GM23248 (cell line): ENCODE data around the gene SCAI. TPM values are rescaled to one million over a fixed set of nuclear protein-coding genes. Genes with fewer than 3 reads are reported as not detected.
"Not testable (repeated sequence)": the region's sequence is repeated elsewhere in the genome, so short reads cannot be mapped to it uniquely, and the experiment has no call there.

ENCODE experiments used
- DNase-seq: peaks from one replicate; pipeline ENCODE4 v3.0.0-alpha.2; 2015
- H2AFZ ChIP-seq: fragments of 200-600 bp; sonication (generic); 2 replicates; pipeline ENCODE4 v1.6.1; 2016; ENCODE audit warnings: antibody characterized with exemption
- H3F3A ChIP-seq: fragments of 200-600 bp; sonication (generic); 2 replicates; pipeline ENCODE4 v1.6.1; 2016; ENCODE audit warnings: mild to moderate bottlenecking, antibody characterized with exemption, mixed run types; ENCODE audit not compliant: insufficient read depth
- H3K27ac ChIP-seq: fragments of 200-600 bp; sonication (generic); 2 replicates; pipeline ENCODE4 v1.5.1; 2016; ENCODE audit warnings: mild to moderate bottlenecking
- H3K27me3 ChIP-seq: fragments of 200-600 bp; sonication (generic); replicated peaks from 2 replicates; pipeline ENCODE4 v1.6.1; 2016; ENCODE audit warnings: mild to moderate bottlenecking; ENCODE audit not compliant: insufficient read depth
- H3K36me3 ChIP-seq: fragments of 200-600 bp; sonication (generic); 2 replicates; pipeline ENCODE4 v1.6.1; 2016; ENCODE audit warnings: low read depth, mild to moderate bottlenecking
- H3K4me1 ChIP-seq: fragments of 200-600 bp; sonication (generic); 2 replicates; pipeline ENCODE4 v1.6.1; 2016; ENCODE audit warnings: mild to moderate bottlenecking; ENCODE audit not compliant: insufficient read depth
- H3K4me2 ChIP-seq: fragments of 200-600 bp; sonication (generic); one replicate; pipeline ENCODE4 v1.6.1; 2016; ENCODE audit warnings: mild to moderate bottlenecking; ENCODE audit not compliant: unreplicated experiment
- H3K4me3 ChIP-seq: fragments of 200-600 bp; sonication (generic); 2 replicates; pipeline ENCODE4 v1.5.1; 2016; ENCODE audit warnings: mild to moderate bottlenecking
- H3K79me2 ChIP-seq: fragments of 200-600 bp; sonication (generic); 2 replicates; pipeline ENCODE4 v1.6.1; 2016; ENCODE audit warnings: mild to moderate bottlenecking; ENCODE audit not compliant: insufficient read depth
- H3K9ac ChIP-seq: fragments of 200-600 bp; sonication (generic); 2 replicates; pipeline ENCODE4 v1.6.1; 2016; ENCODE audit warnings: mild to moderate bottlenecking
- H3K9me2 ChIP-seq: fragments of 200-600 bp; sonication (generic); 2 replicates; pipeline ENCODE4 v1.6.1; 2016; ENCODE audit warnings: mixed run types, mild to moderate bottlenecking, moderate library complexity; ENCODE audit not compliant: insufficient read depth
- H3K9me3 ChIP-seq: fragments of 200-600 bp; sonication (generic); one replicate; pipeline ENCODE4 v1.6.1; 2017; ENCODE audit warnings: low read depth
- H4K20me1 ChIP-seq: fragments of 200-600 bp; sonication (generic); 2 replicates; pipeline ENCODE4 v1.6.0; 2016; ENCODE audit not compliant: insufficient read depth
- EZH2 ChIP-seq: fragments of 200-600 bp; sonication (generic); IDR thresholded peaks from 2 replicates; pipeline ENCODE4 v1.6.1; 2018; ENCODE audit warnings: antibody characterized with exemption, mild to moderate bottlenecking; ENCODE audit not compliant: insufficient read depth, poor library complexity, severe bottlenecking
- EZH2phosphoT487 ChIP-seq: fragments of 200-600 bp; sonication (generic); IDR thresholded peaks from 2 replicates; pipeline ENCODE4 v1.6.1; 2018; ENCODE audit warnings: antibody characterized with exemption, moderate library complexity, mild to moderate bottlenecking, low read depth; ENCODE audit not compliant: insufficient read depth
- WGBS, 2 experiments: methylation state at CpG; one replicate each; pipeline ENCODE4 v1.1.6; 2015 to 2017; ENCODE audit warnings: low lambda C conversion rate in 2 of 2, low coverage in 1 of 2; ENCODE audit errors: missing lambda C conversion rate in 2 of 2; 5-methylcytosine and 5-hydroxymethylcytosine counted together
- in situ Hi-C: fragments of 300-500 bp; cut with MboI; formaldehyde crosslinking; loops from 2 replicates; pipeline ENCODE4 v1.15.0; 2020
- polyA plus RNA-seq: library from polyadenylated mRNA; unstranded; fragments of >200 nt; fragmentation: Nextera tagmentation; extraction: Ambion mirVana; gene quantifications from 2 replicates; pipeline ENCODE4 v1.2.1, GENCODE V29; 2016
- total RNA-seq: library from RNA; depleted of rRNA; stranded (reverse); fragments of >200 nt; shearing (Covaris generic); gene quantifications from 2 replicates; pipeline ENCODE4 v1.2.3, GENCODE V29; 2014

The SCAI gene
- total and polyA plus RNA-seq, 2 experiments from 2014 or later = 3.0 TPM

GRCh38 chr9:124969401-124969800 is 173.9 kb downstream of the SCAI start:
- whole genome bisulfite sequencing, 2 experiments = 61 to 66% methylated on average over 2 of the region's 2 CpGs
- Histone ChIP-seq H3K4me1 (no peaks in the 10 kb centered on the region), H2AFZ (no peak overlapping the region), H3K9me2 (no peaks in the 10 kb centered on the region), H3K36me3 (no peaks in the 10 kb centered on the region), H3K4me2 (no peak overlapping the region), H3K27me3 (no peaks in the 10 kb centered on the region), H3K9me3 (no peaks in the 10 kb centered on the region), H3K4me3 (no peak overlapping the region), H3K79me2 (no peaks in the 10 kb centered on the region), H4K20me1 (no peaks in the 10 kb centered on the region), H3K9ac (no peak overlapping the region), H3K27ac (no peak overlapping the region), H3F3A (peaks cover 5% of the 10 kb centered on the region; the same call in 1 of the 2 replicates)
- TF ChIP-seq EZH2phosphoT487 = no peak
- no peak for TF ChIP-seq EZH2
- no peak for DNase-seq
- in situ Hi-C loops = no loop called here

GRCh38 chr9:124968238-124968637 is 175.1 kb downstream of the SCAI start:
- DNase-seq = no peak
- 97 to 99% methylated on average over 9 of the region's 9 CpGs for WGBS, 2 experiments
- H3K36me3 ChIP-seq = no peaks in the 10 kb centered on the region
- no peaks in the 10 kb centered on the region for H3K9me3 ChIP-seq
- no peaks in the 10 kb centered on the region for H4K20me1 ChIP-seq
- in situ Hi-C loops = no loop called here
- H3F3A ChIP-seq = peaks cover 5% of the 10 kb centered on the region; the same call in 1 of the 2 replicates
- H3K9ac ChIP-seq = no peak overlapping the region
- H3K79me2 ChIP-seq = no peaks in the 10 kb centered on the region
- no peak overlapping the region for H3K27ac ChIP-seq
- H3K27me3 ChIP-seq = no peaks in the 10 kb centered on the region
- H3K4me3 ChIP-seq = no peak overlapping the region
- no peaks in the 10 kb centered on the region for H3K9me2 ChIP-seq
- no peak for TF ChIP-seq EZH2
- TF ChIP-seq EZH2phosphoT487 = no peak
- H3K4me2 ChIP-seq = no peak overlapping the region
- H2AFZ ChIP-seq = no peak overlapping the region
- no peaks in the 10 kb centered on the region for H3K4me1 ChIP-seq

GRCh38 chr9:124965775-124966568 is 177.4 kb downstream of the SCAI start:
- H3K36me3 ChIP-seq, H3F3A ChIP-seq, H4K20me1 ChIP-seq, H3K9me3 ChIP-seq, H3K4me2 ChIP-seq, H3K79me2 ChIP-seq, H3K27me3 ChIP-seq, in situ Hi-C loops, H3K4me3 ChIP-seq, DNase-seq, H3K9me2 ChIP-seq, H3K4me1 ChIP-seq, H3K27ac ChIP-seq, H3K9ac ChIP-seq, H2AFZ ChIP-seq: not testable (repeated sequence)
- 97 to 98% methylated on average over 3 to 5 of the region's 5 CpGs for WGBS, 2 experiments

GRCh38 chr9:124964604-124965003 is 178.7 kb downstream of the SCAI start:
- WGBS, 2 experiments = 91 to 100% methylated on average over 2 of the region's 2 CpGs
- Histone ChIP-seq H4K20me1 (no peaks in the 10 kb centered on the region), H3F3A (peaks cover 5% of the 10 kb centered on the region; the same call in 1 of the 2 replicates), H3K27me3 (no peaks in the 10 kb centered on the region), H3K27ac (no peak overlapping the region), H3K36me3 (no peaks in the 10 kb centered on the region), H3K4me1 (no peaks in the 10 kb centered on the region), H3K9ac (no peak overlapping the region), H3K9me3 (no peaks in the 10 kb centered on the region), H3K4me2 (no peak overlapping the region), H3K9me2 (no peaks in the 10 kb centered on the region), H3K4me3 (no peak overlapping the region), H2AFZ (no peak overlapping the region), H3K79me2 (no peaks in the 10 kb centered on the region)
- in situ Hi-C loops = no loop called here
- no peak for DNase-seq
- TF ChIP-seq EZH2phosphoT487 = no peak
- TF ChIP-seq EZH2 = no peak
